AG04450 (cell line): ENCODE data around the gene COL13A1. TPM values are rescaled to one million over a fixed set of nuclear protein-coding genes. Genes with fewer than 3 reads are reported as not detected.

Source experiments
- CTCF ChIA-PET: fragments of 300-600, 350-600 bp; formaldehyde crosslinking; extraction: SDS; loops from one replicate; lab custom pipeline; 2022; ENCODE audit warnings: antibody characterized with exemption, inconsistent platforms; lab: Charles Lee
- POLR2A ChIA-PET: fragments of 350-600 bp; formaldehyde crosslinking; extraction: SDS; loops from one replicate; lab custom pipeline; 2021; ENCODE audit warnings: antibody characterized with exemption, inconsistent platforms; lab: Yijun Ruan, JAX
- DNase-seq: peaks from one replicate; pipeline ENCODE4 v3.0.0-alpha.2; 2011; ENCODE audit warnings: low read depth, low spot score
- H3K27ac ChIP-seq: one replicate; pipeline ENCODE4 v1.5.1; 2012; ENCODE audit warnings: low read depth, low read length, control low read depth
- H3K27me3 ChIP-seq: one replicate; pipeline ENCODE4 v1.6.0; 2012; ENCODE audit warnings: low read length; ENCODE audit not compliant: control insufficient read depth, insufficient read depth
- H3K4me3 ChIP-seq: 2 replicates; pipeline ENCODE4 v1.5.1; 2011; ENCODE audit warnings: mild to moderate bottlenecking, low read depth, low read length, control low read depth
- H3K9me3 ChIP-seq: 2 replicates; pipeline ENCODE4 v1.5.1; 2012; ENCODE audit warnings: low read length; ENCODE audit not compliant: control insufficient read depth, insufficient read depth
- CTCF ChIP-seq: IDR thresholded peaks from 2 replicates; pipeline ENCODE4 v1.5.1; 2011; ENCODE audit warnings: low read depth, low read length, control low read depth, inconsistent platforms
- polyA plus RNA-seq: library from polyadenylated mRNA; depleted of rRNA; stranded (reverse); fragments of >200 nt; gene quantifications from 2 replicates; pipeline ENCODE4 v1.2.3, GENCODE V29; 2011

The COL13A1 gene
- polyA plus RNA-seq, 1 experiment: 13.1 TPM

- DNase-seq: no peak
- Histone ChIP-seq H3K27ac (peak overlapping the region; percentile 39), H3K4me3 (no peak overlapping the region), H3K9me3 (no peaks in the 10 kb centered on the region), H3K27me3 (no peaks in the 10 kb centered on the region)
- CTCF ChIA-PET: interaction anchor here (0.6 to 0.9 kb wide), 2 partner anchors 14 to 44 kb away, joined by 3 to 4 read pairs; partner anchors contain the start of gene COL13A1
- POLR2A ChIA-PET: no interaction called here
- no peak for TF ChIP-seq CTCF
These were observed 44.0 kb upstream of the COL13A1 start for GRCh38 chr10:69757553-69758309.

- Histone ChIP-seq H3K4me3 (no peak overlapping the region), H3K27me3 (no peaks in the 10 kb centered on the region), H3K27ac (no peak overlapping the region), H3K9me3 (no peaks in the 10 kb centered on the region)
- no peak for DNase-seq
- CTCF ChIA-PET: interaction anchor here (0.6 to 1.1 kb wide), 3 partner anchors 15 to 43 kb away, joined by 3 to 4 read pairs (median 4); partner anchors contain the start of gene COL13A1
- POLR2A ChIA-PET: no interaction called here
- TF ChIP-seq CTCF: no peak
These were observed 43.4 kb upstream of the COL13A1 start for GRCh38 chr10:69758310-69758728.

- peaks cover 1% of the 10 kb centered on the region for H3K27me3 ChIP-seq
- H3K4me3 ChIP-seq: no peak overlapping the region
- POLR2A ChIA-PET: interaction anchor here (0.5 to 2.5 kb wide), 4 partner anchors 10 to 29 kb away, joined by 3 to 11 read pairs (median 8); no protein-coding TSS in a partner anchor
- peak; percentile 32 for DNase-seq
- peak overlapping the region; percentile 61 for H3K27ac ChIP-seq
- CTCF ChIA-PET: interaction anchor here (0.9 to 1.1 kb wide), 2 partner anchors 17 to 40 kb away, joined by 4 read pairs; no protein-coding TSS in a partner anchor
- TF ChIP-seq CTCF: no peak
- H3K9me3 ChIP-seq: no peaks in the 10 kb centered on the region
These were observed 42.1 kb upstream of the COL13A1 start for GRCh38 chr10:69759641-69760040.

GRCh38 chr10:69760072-69760471 lies 41.6 kb upstream of the COL13A1 start:
- DNase-seq: peak; percentile 68
- no peaks in the 10 kb centered on the region for H3K9me3 ChIP-seq
- TF ChIP-seq CTCF: no peak
- ChIA-PET CTCF (interaction anchor here (1.1 kb wide), 1 partner anchor 40 kb away, joined by 4 read pairs; no protein-coding TSS in a partner anchor), POLR2A (interaction anchor here (1.5 to 2.5 kb wide), 2 partner anchors 9 to 29 kb away, joined by 6 to 11 read pairs; no protein-coding TSS in a partner anchor)
- H3K27me3 ChIP-seq: peaks cover 4% of the 10 kb centered on the region
- H3K27ac ChIP-seq: peak overlapping the region; percentile 61
- no peak overlapping the region for H3K4me3 ChIP-seq

GRCh38 chr10:69761320-69761719 lies 40.4 kb upstream of the COL13A1 start:
- no peak for TF ChIP-seq CTCF
- ChIA-PET CTCF (no interaction called here), POLR2A (interaction anchor here (1.5 to 2.5 kb wide), 2 partner anchors 8 to 31 kb away, joined by 6 to 11 read pairs; no protein-coding TSS in a partner anchor)
- H3K4me3 ChIP-seq: no peak overlapping the region
- peaks cover 4% of the 10 kb centered on the region for H3K27me3 ChIP-seq
- H3K9me3 ChIP-seq: no peaks in the 10 kb centered on the region
- no peak overlapping the region for H3K27ac ChIP-seq
- no peak for DNase-seq
